ENCODE results near the gene WDFY4.

- TF ChIP-seq CTCF (conservative IDR thresholded peaks at IDR 0.05; ENCODE audit: low read depth, low read length) (no peak), POLR2A (IDR thresholded peaks at IDR 0.05; ENCODE audit: low read depth, low read length) (no peak), USF2 (IDR thresholded peaks at IDR 0.05; ENCODE audit: low read depth, low read length) (no peak), RAD21 (IDR thresholded peaks at IDR 0.05; ENCODE audit: low read length) (no peak), FOS (IDR thresholded peaks at IDR 0.05; ENCODE audit: low read depth, low read length) (no peak), MXI1 (IDR thresholded peaks at IDR 0.05; ENCODE audit: borderline replicate concordance, low read depth, low read length) (no peak), RCOR1 (IDR thresholded peaks at IDR 0.05; ENCODE audit: insufficient replicate concordance, low read length) (no peak), RFX5 (IDR thresholded peaks at IDR 0.05; ENCODE audit: low read depth, low read length) (no peak), SMC3 (IDR thresholded peaks at IDR 0.05; ENCODE audit: low read depth, low read length) (no peak), MAZ (IDR thresholded peaks at IDR 0.05; ENCODE audit: borderline replicate concordance, low read depth, low read length) (no peak), MAFK (IDR thresholded peaks at IDR 0.05; ENCODE audit: low read depth, low read length) (no peak), BHLHE40 (IDR thresholded peaks at IDR 0.05; ENCODE audit: low read depth, low read length) (no peak)
Measured at GRCh38 chr10:48634984-48635557, 49.6 kb upstream of the WDFY4 start.

All from IMR-90 (cell line).